ENCODE data around the gene CNTNAP2.

The CNTNAP2 gene

DNA sequence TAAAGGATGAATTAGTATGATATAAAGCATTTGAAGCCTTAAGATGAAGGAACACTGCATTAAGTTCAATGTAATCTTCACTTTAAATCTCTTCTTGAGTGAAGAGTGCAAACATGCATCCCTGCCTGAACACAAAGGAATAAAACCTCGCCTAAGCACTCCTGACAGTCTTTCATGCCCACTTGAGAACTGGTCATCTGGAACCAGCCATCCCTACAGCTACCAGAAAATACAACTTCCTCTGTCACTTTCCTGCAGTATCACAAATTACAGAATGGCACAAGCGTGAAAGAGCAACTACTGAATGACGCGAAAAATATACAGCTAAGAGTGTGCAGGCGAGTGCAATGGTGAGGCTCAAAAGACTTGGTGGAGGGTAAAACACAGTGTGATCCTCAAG, 1079.9 kb downstream of the CNTNAP2 start:
- Mint-ChIP-seq H3K9me3 (peaks cover 3 to 6% of the 10 kb centered on the region in 2 donors), H3K4me1 (no peaks in the 10 kb centered on the region), H3K4me3 (no peak overlapping the region), H3K36me3 (no peaks in the 10 kb centered on the region), H3K27ac (no peak overlapping the region), H3K27me3 (no peaks in the 10 kb centered on the region)
- ATAC-seq (replicated peaks) (no peak), DNase-seq (no peak)

DNA sequence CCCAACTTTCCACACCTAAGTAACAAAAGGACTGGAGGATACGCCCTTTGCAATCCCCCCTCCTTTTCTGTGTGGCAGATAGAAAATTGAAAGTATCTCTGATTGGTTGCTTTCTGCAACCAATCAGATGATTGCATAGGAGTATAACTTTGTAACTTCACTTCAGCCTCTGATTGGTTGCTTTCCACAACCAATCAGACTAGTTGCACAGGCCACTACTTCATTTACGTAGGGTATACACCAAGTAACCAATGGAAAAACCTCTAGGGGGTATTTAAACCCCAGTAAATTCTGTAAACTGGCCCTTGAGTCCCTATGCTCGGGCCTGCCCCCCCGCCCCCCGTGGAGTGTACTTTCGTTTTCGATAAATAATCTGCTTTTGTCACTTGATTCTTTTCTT, 1080.4 kb downstream of the CNTNAP2 start:
- Mint-ChIP-seq H3K27ac (no peak overlapping the region), H3K4me3 (no peak overlapping the region), H3K9me3 (peaks cover 3 to 6% of the 10 kb centered on the region in 2 donors), H3K36me3 (no peaks in the 10 kb centered on the region), H3K4me1 (no peaks in the 10 kb centered on the region), H3K27me3 (no peaks in the 10 kb centered on the region)
- ATAC-seq (replicated peaks) (no peak), DNase-seq (no peak)

DNA sequence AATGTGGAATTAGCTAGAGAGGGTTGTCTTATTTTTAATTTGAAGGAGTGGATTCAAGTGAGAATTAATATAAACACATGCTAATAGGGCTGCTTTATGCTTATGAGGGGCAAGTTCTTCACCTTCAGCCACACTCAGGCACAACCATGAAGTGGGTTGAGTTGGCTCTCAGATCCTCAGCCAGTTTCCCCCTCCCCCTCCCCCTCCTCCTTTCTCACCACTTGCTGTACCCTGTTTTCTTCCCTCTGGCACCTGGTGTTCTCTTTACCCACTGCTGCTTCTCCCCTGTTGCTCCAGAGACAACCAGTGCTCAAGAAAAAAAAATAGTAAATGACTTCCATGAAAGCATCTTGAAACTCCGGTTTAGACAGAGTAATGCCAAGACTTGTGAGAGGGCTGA, 1083.3 kb downstream of the CNTNAP2 start:
- no peaks in the 10 kb centered on the region for H3K36me3 Mint-ChIP-seq
- no peaks in the 10 kb centered on the region for H3K27me3 Mint-ChIP-seq
- no peak for ATAC-seq (replicated peaks)
- no peak for DNase-seq
- H3K4me1 Mint-ChIP-seq = no peaks in the 10 kb centered on the region
- no peak overlapping the region for H3K4me3 Mint-ChIP-seq
- no peaks in the 10 kb centered on the region for H3K9me3 Mint-ChIP-seq
- no peak overlapping the region for H3K27ac Mint-ChIP-seq

DNA sequence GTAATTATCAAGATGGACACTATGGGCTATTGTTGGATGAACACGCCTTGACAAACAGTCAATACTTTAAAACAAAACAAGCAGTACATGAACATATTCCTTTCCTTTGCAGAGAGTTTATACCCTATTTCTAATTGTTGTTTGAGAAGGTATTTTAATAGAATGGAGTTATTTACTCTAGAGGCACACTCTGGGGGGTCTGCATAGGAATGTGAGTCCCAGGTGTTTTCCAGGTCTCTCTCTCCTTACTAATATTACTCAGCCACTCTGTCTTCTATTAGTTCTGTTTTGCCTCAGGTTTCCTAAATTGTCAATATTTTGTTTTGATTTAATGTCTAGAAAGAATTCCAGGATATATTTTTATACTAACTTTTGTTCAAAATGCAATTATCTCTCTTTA, 1091.4 kb downstream of the CNTNAP2 start:
- no peaks in the 10 kb centered on the region for H3K36me3 Mint-ChIP-seq
- H3K4me3 Mint-ChIP-seq = no peak overlapping the region
- H3K9me3 Mint-ChIP-seq = peaks cover 2 to 7% of the 10 kb centered on the region in 2 donors
- no peaks in the 10 kb centered on the region for H3K27me3 Mint-ChIP-seq
- no peak overlapping the region for H3K27ac Mint-ChIP-seq
- DNase-seq (no peak), ATAC-seq (replicated peaks) (no peak)
- H3K4me1 Mint-ChIP-seq = peaks cover 0 to 7% of the 10 kb centered on the region in 2 donors

DNA sequence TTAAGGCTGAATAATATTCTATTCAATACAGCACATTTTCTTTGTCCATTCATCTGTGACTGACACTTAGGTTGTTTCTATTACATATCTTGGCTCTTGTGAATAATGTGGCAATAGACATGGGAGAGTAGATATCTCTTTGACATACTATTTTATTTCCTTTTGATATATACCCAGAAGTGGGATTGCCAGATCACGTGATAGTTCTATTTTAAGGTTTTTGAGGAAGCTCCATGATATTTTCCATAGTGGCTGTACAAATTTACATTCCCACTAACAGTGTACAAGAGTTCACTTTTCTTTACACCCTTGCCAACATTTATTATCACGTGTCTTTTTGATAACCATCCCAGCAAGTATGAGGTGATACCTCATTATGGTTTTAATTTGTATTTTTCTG, 1114.7 kb downstream of the CNTNAP2 start:
- DNase-seq (no peak), ATAC-seq (replicated peaks) (no peak)
- no peak overlapping the region for H3K4me3 Mint-ChIP-seq
- no peaks in the 10 kb centered on the region for H3K27me3 Mint-ChIP-seq
- no peak overlapping the region for H3K27ac Mint-ChIP-seq
- no peaks in the 10 kb centered on the region for H3K36me3 Mint-ChIP-seq
- peaks cover 0 to 6% of the 10 kb centered on the region in 2 donors for H3K9me3 Mint-ChIP-seq
- no peaks in the 10 kb centered on the region for H3K4me1 Mint-ChIP-seq

DNA sequence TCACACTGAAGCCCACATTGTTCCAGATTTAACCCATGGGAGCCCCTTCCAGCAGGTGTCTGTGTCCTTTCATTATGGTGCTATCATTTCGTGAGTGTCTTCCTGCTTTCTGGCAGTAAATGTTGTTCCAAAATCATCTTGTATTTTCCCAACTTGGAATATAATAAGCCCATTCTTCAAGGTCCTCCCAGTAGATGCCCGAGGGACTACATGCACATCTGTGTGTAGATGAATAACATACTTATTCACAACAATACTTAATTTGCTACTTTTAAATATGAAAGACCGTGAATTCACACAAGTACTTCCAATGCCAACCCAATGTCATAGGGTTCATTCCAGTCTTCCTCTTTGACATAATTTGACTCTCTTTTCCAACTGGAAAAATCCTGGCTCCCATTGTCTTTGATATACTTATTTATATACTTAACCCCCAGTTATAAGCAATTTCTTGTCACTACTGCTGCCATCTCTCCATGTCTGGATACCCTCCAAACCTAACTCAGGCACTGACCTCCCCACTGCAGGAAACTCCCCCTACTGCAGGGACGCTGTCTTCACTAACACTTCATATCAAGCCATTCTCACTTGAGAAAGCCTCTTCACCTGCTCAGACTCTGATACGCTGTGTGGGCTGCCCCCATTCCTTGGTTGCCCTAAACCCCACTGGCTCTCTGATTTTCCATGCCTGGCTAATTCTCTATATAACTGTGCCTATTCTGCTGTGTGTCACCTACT, 1119.2 kb downstream of the CNTNAP2 start:
- no peak for ATAC-seq (replicated peaks)
- DNase-seq = no peak
- Mint-ChIP-seq H3K27me3 (no peaks in the 10 kb centered on the region), H3K9me3 (no peaks in the 10 kb centered on the region), H3K4me1 (no peaks in the 10 kb centered on the region), H3K27ac (no peak overlapping the region), H3K36me3 (no peaks in the 10 kb centered on the region), H3K4me3 (no peak overlapping the region)

DNA sequence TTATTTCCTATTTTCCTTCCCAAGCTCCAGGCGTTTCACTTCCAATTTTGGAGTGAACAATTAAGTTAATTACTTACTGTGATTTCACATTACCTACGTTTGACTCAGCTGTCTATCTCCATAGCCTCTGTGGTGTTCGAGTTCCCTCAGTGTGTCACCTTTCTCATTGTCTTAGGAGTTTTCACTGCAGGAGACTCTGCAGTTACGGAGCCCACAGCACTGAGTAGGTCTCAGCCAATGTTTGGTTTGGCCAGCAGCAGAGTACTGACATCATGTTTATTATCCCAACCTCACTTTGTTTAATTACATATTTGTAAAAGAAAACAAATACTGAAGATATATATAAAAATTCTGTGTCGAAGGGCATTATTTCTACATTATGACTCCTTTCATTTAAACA, 1123.9 kb downstream of the CNTNAP2 start:
- peaks cover 3 to 5% of the 10 kb centered on the region in 2 donors for H3K4me1 Mint-ChIP-seq
- no peak overlapping the region for H3K27ac Mint-ChIP-seq
- H3K36me3 Mint-ChIP-seq = no peaks in the 10 kb centered on the region
- ATAC-seq (replicated peaks) = no peak
- H3K9me3 Mint-ChIP-seq = no peaks in the 10 kb centered on the region
- DNase-seq = no peak
- H3K27me3 Mint-ChIP-seq = no peaks in the 10 kb centered on the region
- no peak overlapping the region for H3K4me3 Mint-ChIP-seq

DNA sequence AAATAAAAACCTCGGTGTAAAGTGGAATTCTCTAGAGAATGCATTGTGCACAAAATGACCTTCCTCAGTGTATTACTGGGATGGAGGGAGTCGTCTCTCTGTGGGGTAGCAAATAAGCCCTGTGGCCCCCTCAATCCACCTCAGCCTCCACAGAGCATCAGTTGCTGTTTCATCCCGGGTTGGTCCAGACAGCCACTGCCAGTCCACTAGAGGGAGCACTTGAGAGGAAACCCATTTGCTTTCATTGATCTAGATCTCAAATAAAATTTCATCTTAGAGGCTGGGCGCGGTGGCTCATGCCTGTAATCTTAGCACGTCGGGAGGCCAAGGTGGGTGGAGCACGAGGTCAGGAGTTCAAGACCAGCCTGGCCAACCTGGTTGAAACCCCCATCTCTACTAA, 1128.7 kb downstream of the CNTNAP2 start:
- H3K4me1 Mint-ChIP-seq = peaks cover 3 to 6% of the 10 kb centered on the region in 2 donors
- no peak overlapping the region for H3K27ac Mint-ChIP-seq
- H3K36me3 Mint-ChIP-seq = no peaks in the 10 kb centered on the region
- ATAC-seq (replicated peaks) (peak; percentile 87), DNase-seq (peak; percentile 22)
- no peaks in the 10 kb centered on the region for H3K27me3 Mint-ChIP-seq
- peak overlapping the region in 1 of 2 donors; percentile 26 for H3K4me3 Mint-ChIP-seq
- H3K9me3 Mint-ChIP-seq = no peaks in the 10 kb centered on the region

DNA sequence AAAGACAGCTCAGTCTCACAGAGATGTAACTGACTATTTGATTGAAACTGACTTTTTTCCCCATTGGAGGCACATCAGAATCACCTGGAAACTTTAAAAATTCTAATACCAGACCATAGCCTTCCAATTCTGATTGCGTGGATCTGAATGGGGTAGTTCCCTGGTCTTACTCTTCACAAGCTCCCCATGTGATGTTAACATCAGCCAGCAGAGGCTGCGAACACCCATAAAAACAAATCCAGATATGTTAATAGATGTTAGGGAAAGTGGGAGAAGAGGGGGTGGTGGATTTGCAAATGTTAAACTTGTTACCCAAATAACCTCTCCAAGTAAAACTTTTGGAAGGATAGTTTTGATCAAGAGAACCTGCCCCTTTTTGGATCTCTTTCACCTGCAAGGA, 1133.4 kb downstream of the CNTNAP2 start:
- H3K27me3 Mint-ChIP-seq = no peaks in the 10 kb centered on the region
- no peak overlapping the region for H3K4me3 Mint-ChIP-seq
- no peaks in the 10 kb centered on the region for H3K36me3 Mint-ChIP-seq
- no peak for ATAC-seq (replicated peaks)
- no peak for DNase-seq
- no peaks in the 10 kb centered on the region for H3K9me3 Mint-ChIP-seq
- no peak overlapping the region for H3K27ac Mint-ChIP-seq
- peaks cover 3 to 6% of the 10 kb centered on the region in 2 donors for H3K4me1 Mint-ChIP-seq

DNA sequence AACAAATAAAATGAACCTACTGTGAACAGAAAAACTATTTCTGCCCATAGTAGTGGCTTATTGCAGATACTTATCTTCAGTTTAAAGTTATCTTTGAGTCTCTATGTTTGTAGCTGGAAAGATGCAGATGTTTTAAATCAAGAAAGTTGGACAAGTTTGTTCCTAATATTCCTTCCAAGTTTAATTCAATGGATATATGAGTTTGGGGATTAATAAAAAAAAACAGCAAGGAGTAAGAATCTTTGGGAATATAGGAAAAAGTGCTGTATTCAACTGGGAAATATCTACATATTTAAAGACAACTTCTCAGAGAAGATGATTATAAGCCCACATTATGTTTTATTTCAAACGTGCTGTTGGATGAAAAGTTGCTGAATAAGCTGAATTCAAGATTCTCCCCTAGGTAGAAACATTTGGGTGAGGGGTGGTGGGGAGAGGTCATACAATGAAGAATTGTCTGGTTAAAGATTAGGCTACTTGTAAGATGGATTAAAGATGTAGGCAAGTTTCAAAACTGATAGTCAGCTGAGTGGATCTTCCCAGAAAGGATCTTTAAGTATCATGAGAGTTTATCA, 1135.2 kb downstream of the CNTNAP2 start:
- DNase-seq (no peak), ATAC-seq (replicated peaks) (no peak)
- H3K4me1 Mint-ChIP-seq = no peaks in the 10 kb centered on the region
- H3K4me3 Mint-ChIP-seq = no peak overlapping the region
- no peak overlapping the region for H3K27ac Mint-ChIP-seq
- no peaks in the 10 kb centered on the region for H3K36me3 Mint-ChIP-seq
- H3K9me3 Mint-ChIP-seq = no peaks in the 10 kb centered on the region
- no peaks in the 10 kb centered on the region for H3K27me3 Mint-ChIP-seq

DNA sequence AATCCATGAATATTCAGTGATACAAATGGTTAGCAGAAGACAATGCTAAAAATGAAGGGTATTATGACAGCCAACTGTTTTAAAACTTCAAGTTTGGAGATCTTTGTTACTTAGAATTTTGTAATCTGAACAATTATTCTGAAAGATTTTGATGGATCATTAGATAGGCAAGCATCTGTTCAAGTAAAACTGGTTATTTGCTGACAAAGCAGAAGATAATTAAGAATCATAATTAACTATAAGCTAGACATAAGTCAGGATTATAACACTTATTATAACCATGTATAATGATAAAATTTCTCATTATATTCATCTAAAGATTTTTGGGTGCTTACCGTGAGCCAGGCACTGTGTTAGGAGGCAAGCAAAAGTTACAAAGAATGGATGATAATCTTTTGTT, 1145.1 kb downstream of the CNTNAP2 start:
- H3K4me1 Mint-ChIP-seq = peaks cover 0 to 11% of the 10 kb centered on the region in 2 donors
- DNase-seq (no peak), ATAC-seq (replicated peaks) (no peak)
- no peak overlapping the region for H3K4me3 Mint-ChIP-seq
- H3K9me3 Mint-ChIP-seq = peaks cover 0 to 4% of the 10 kb centered on the region in 2 donors
- H3K36me3 Mint-ChIP-seq = no peaks in the 10 kb centered on the region
- H3K27ac Mint-ChIP-seq = no peak overlapping the region
- H3K27me3 Mint-ChIP-seq = no peaks in the 10 kb centered on the region

DNA sequence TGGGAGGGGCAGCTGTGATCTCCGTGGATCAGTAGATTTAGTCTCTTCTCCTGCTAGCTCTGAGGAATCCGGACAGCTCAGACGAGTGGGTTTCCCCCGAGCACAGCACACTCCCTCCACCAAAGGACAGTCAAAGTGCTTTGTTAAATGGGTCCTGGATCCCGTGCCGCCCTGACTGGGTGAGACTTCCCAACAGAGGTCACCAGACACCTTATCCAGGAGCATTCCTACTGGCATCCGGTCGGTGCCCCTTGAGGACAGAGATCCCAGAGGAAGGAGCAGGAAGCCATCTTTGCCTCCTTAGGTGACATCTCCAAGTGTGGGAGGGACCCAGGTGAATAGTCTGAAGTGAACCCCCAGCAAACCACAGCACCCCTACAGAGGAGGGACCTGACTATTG, 1148.9 kb downstream of the CNTNAP2 start:
- no peak overlapping the region for H3K27ac Mint-ChIP-seq
- H3K4me1 Mint-ChIP-seq = peaks cover 0 to 11% of the 10 kb centered on the region in 2 donors
- peaks cover 0 to 4% of the 10 kb centered on the region in 2 donors for H3K9me3 Mint-ChIP-seq
- no peak for ATAC-seq (replicated peaks)
- no peaks in the 10 kb centered on the region for H3K36me3 Mint-ChIP-seq
- no peaks in the 10 kb centered on the region for H3K27me3 Mint-ChIP-seq
- H3K4me3 Mint-ChIP-seq = no peak overlapping the region
- no peak for DNase-seq

DNA sequence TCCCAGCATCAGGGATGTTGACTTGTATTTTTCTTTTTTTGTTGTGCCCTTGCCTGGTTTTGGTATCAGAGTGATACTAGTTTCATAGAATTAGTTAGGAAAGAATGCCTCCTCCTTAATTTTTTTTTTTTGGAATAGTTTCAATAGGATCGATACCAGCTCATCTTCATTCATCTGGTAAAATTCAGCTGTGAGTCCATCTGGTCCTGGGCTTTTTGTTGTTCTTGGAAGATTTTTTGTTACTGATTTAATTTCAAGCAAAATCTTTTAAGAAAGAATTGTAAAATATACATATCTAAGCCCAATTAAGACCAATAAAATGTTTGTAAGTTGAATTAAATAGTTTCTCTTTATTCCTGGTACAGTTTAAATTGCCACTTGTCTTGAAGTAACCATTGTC, 1159.5 kb downstream of the CNTNAP2 start:
- no peak for DNase-seq
- Mint-ChIP-seq H3K27ac (no peak overlapping the region), H3K9me3 (peaks cover 9 to 14% of the 10 kb centered on the region in 2 donors), H3K36me3 (no peaks in the 10 kb centered on the region), H3K4me3 (no peak overlapping the region), H3K27me3 (no peaks in the 10 kb centered on the region), H3K4me1 (no peaks in the 10 kb centered on the region)
- ATAC-seq (replicated peaks) = no peak

DNA sequence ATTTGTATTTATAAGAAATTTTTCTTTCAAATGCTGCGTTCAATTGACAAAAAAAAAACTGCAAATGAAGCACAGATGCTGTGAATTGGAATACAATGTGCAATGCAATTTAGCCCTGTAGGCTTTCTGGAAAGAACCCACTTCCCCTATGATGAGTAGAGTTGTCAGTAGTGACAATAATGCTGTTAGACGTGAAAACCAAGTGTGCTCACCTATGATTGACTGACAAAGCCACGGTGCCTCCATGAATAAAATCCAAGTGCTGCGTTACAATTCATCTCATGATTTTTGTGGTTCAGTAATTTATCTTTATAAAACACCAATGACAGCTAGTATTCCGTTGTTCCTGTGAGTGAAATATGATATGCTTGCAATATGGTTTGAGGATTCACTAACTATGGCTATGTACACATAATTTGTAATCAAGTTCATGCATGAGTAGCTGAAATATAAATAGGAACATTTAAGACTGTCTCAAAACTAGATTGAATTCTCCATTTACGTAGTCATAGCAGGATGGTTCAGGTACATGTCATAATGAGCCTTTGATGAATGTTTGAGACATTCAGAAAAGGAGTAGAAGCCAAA, 1160.3 kb downstream of the CNTNAP2 start:
- peaks cover 9 to 14% of the 10 kb centered on the region in 2 donors for H3K9me3 Mint-ChIP-seq
- no peak overlapping the region for H3K27ac Mint-ChIP-seq
- no peaks in the 10 kb centered on the region for H3K36me3 Mint-ChIP-seq
- ATAC-seq (replicated peaks) (no peak), DNase-seq (no peak)
- H3K4me3 Mint-ChIP-seq = no peak overlapping the region
- H3K27me3 Mint-ChIP-seq = no peaks in the 10 kb centered on the region
- no peaks in the 10 kb centered on the region for H3K4me1 Mint-ChIP-seq

DNA sequence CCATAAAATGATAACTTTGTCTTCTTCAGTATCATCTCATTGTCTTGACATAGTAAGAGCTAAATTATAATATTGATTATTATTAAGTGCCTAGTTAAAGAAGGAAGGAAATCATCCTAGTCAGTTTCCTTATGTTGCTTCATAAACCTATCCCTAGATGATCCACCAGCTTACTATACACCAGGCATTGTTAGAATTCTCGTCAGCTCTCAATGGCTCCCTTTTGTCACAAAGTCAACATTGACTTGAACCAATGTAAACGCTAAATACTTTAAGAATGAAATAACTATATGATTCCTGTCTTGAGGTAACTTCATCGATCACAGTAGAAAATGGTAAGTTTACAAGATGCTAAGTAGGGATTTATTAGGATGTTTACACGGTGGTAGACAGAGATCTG, 1162.9 kb downstream of the CNTNAP2 start:
- H3K27me3 Mint-ChIP-seq = no peaks in the 10 kb centered on the region
- no peaks in the 10 kb centered on the region for H3K36me3 Mint-ChIP-seq
- no peak overlapping the region for H3K4me3 Mint-ChIP-seq
- H3K9me3 Mint-ChIP-seq = peaks cover 8 to 10% of the 10 kb centered on the region in 2 donors
- ATAC-seq (replicated peaks) (no peak), DNase-seq (no peak)
- H3K4me1 Mint-ChIP-seq = no peaks in the 10 kb centered on the region
- no peak overlapping the region for H3K27ac Mint-ChIP-seq

All from stimulated activated naive B cell treated with anti-CD40 and anti-IgM and Interleukin-4, amounts not matched to agents 10 μg/mL and 1 μg/mL and 100 μg/mL, for 72 hours (primary cell).